ENCODE results near the gene RTN4R.
"Not testable (repeated sequence)": the region's sequence is repeated elsewhere in the genome, so short reads cannot be mapped to it uniquely, and the experiment has no call there.

RTN4R gene

GRCh38 chr22:20269673-20270072, 1.6 kb upstream of the RTN4R start:
- not testable (repeated sequence) for DNase-seq

DNA sequence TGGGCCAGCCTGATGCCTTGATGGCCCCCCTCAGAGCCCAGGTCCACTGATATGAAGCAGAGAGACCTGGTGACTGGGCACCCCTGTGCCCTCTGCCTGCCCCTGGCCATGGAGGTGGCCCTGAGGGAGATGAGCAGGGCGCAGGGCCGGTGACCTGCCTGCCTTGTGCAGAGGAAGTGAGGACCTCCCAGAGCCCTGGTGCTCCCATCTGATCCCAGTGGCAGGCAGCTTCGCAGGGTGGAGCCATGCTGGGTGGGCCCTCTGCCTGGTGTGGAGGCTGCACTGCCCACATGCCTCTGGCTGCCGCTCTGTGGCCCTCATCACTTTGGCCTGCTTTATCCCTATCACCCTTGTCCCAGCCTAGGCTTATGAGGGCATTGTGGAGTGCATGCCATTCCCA, 1.1 kb upstream of the RTN4R start:
- not testable (repeated sequence) for DNase-seq

- DNase-seq = no peak
These were observed 458 bp downstream of the RTN4R start for GRCh38 chr22:20267441-20268278.

- DNase-seq = not testable (repeated sequence)
These were observed 1.3 kb downstream of the RTN4R start for GRCh38 chr22:20266667-20267440.

DNA sequence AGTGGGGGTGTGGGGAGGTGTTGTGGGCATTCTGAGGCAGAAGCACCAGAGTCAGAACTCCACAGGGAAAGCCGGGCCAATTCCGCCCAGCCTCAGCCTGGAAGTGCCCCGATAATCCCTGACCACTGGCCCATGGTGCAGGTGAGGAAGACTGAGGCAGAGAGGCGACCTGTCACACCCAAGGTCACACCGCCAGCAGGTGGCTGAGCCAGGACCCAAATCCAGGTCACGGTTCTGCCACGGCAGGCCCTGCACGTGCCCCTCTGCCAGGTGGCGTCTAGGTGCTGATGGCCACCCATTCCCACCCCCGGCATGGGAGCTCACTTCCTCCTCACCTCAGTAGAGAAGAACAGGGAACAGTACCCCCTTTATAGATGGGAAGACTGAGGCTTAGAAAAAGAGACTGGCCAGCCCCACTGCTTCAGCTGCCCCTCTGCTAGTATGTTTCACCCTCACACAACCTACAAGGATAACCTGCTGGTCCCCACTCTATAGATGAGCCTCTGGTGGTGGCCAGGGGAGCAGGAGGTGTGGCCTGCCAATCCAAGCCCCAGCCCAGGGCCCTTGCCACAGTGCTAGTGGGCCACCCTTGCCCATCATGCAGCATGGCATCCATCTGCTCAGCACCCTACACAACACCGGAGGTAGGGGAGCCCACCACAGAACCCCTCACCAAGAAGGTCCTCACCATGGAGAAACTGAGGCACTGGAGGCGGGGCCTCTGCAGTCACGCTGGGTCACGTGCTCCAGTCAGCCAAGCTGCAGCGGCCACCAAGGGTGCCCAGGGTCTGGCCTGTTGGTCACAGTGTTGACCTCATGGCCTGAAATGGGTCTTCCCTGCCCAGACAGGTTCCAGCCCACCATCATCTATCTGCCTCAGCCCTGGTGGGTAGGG, 2.1 kb downstream of the RTN4R start:
- DNase-seq = not testable (repeated sequence)

GRCh38 chr22:20264614-20265452, 3.3 kb downstream of the RTN4R start:
- peak; percentile 38 for DNase-seq

DNA sequence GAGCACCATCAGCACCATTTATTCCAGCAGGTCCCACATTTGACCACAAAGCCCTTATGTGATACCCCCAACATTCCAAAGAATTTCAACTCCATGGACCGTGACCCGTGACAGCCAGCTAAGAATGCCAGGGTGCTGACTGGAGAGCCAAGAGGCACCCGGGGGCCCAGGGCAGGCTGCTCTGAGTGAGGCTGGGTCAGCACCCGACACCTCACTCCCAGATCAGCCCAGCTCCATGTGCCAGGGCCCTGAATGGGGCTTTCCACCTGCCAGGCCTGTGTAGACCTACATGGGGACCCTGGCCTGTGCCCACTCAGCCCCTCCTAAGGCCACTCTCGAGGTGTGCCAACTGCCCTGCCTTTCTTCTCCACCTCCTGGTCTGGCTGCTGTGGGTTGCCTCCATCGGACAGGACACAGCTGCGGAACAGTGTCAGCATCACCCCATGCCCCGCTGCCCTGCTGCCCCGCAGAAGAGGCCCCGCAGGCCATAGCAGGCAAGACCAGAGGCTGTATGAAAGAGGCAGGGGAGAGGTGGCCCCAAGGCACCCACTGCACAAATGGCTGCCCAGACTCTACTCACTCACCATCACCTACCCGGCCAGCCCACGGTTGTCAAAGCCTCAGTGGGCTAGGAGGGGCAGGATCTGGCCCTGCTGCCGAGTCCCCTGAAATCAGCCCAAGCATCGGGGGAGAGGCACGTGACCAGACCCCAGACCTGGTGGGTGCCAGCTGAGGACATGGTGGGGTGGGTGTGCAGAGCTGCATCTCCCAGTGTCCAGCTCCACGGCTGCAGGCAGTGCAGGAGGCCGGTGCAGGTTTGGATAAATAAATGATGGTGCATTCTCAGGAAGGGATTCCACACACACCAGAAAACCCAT, 4.5 kb downstream of the RTN4R start:
- DNase-seq = not testable (repeated sequence)

- no peak for DNase-seq
These were observed 5.5 kb downstream of the RTN4R start for GRCh38 chr22:20262582-20263147.

- DNase-seq = no peak
These were observed 6.1 kb downstream of the RTN4R start for GRCh38 chr22:20261848-20262581.

DNA sequence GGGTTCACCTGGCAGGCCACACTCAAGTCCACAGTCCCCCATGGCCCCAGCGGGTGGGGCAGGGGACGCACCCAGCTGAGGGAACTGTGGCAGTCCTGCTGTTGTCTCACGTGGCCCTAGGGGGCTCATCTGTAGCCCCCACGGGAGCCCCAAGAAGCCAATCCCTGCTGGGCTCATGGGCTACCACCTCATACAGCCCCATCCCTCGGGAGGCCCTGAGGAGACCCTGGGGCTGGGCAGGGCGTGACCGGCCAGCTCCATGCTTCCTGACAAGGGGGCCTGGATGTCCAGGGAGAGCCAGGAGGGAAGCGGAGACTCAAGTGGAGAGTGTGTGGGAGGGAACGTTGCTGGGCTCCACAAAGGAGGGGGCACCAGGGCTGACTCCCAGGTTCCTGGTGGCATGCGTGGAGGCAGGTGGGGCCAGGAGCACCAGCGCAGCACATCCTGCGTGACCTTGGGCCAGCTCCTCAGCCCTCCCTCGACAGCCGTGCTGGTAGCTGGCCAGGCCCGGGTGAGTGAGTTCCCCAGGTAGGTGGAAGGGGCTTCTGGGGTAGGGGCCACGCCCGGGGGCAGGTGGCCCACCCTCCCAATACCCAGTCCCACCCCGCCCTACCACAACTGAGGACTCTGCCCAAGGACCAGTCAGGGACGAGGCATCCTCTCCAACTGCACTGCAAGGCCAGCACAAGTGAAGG, 7.9 kb downstream of the RTN4R start:
- no peak for DNase-seq

DNA sequence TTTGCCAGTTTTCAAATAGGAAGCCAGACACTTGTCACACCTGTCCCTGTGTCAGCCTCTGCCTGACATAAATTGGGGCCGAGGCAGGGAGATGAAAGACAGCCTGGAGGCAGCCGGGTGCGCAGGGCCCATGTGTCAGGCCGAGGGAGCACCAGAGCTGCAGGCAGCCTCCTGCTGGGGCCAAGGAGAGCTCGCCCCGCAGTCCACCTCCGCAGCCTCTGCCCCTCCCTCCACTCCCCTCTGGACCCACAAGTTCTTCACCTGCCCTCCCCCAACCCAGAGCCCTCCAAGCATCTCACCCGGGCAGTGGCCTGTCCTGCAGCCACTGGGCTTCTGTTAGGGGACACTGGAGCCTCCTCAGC, 8.8 kb downstream of the RTN4R start:
- no peak for DNase-seq

DNA sequence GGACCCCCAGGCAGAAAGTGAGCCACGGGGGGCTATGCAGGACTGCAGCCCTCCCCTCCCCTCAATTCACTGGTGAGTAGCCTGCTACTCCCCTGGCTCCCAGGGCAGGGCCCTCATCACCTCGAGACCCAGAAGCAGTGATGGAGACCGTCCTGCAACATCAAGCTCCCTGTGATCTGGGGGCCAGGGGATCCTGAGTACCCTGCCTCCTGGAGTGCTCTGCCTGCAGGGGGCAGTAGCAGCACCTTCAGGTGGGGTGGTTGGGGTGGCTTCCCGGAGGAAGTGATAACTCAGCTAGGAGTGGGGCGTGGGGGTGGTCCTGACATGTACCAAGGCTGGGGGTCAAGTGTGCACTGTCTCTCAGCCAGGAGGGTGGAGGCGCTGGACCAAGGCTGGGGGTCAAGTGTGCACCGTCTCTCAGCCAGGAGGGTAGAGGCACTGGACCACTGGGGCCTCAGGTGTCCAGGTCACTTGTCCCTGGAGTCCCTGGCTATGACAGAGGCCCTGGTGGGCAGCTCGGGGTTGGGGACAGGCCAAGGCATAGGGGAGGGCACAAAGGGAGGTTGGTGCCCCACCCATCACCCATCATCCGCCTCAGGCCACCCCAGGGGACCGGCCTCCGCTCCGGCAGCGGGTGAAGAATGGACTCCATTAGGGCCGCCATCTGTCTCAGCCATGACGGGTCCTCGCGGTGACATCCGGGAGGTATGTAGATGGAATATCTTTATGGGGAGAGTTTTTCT, 9.4 kb downstream of the RTN4R start:
- DNase-seq = no peak

DNA sequence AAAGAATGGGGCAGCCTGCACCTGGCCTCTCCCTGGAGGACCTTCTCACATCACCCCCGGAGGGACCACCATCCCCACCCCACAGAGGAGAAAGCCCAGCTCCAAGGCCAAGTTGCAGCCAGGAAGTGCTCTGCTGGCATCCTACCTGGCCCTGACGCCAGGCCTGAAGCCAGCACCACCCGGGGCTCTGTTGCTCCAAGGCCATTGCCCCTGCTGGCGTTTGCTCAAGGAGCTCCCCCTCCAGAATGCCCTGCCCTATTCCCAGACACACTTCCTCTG, 10.2 kb downstream of the RTN4R start:
- DNase-seq = no peak

GRCh38 chr22:20257212-20258020, 10.7 kb downstream of the RTN4R start:
- no peak for DNase-seq

DNA sequence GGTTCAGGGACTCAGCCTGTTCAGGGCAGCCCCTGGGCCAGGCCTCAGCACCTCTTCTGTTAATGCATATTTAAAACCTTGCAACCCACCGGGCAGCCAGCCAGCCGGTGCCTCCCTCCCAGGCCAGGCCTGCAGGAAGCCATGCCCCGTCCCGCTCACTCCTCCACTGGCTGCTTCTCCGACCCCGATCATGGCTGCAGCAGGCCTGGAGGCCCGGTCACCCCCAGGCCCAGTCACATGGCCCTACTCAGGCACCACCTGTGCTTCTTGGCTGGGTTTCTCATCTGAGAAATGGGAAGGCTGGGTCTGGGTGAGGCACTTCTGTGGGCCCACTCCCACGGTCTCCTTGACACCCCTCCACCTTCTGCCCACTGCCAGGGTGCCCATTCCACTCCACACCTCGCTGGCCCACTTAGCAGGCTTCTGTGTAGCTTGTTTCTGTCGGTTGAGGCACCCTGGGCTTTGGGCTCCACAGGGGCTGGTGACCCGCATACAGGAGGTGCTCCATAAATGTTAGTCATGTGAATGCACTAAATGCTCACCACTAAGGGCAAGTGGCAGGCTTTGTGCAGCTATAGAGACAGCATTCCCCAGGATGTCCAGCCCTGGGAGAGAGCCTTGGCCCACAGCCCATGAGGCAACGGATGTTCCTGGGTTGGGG, 11.4 kb downstream of the RTN4R start:
- DNase-seq = no peak

- DNase-seq = no peak
These were observed 12.1 kb downstream of the RTN4R start for GRCh38 chr22:20256027-20256426.
